ENCODE results near the gene RECK.

The RECK gene

DNA sequence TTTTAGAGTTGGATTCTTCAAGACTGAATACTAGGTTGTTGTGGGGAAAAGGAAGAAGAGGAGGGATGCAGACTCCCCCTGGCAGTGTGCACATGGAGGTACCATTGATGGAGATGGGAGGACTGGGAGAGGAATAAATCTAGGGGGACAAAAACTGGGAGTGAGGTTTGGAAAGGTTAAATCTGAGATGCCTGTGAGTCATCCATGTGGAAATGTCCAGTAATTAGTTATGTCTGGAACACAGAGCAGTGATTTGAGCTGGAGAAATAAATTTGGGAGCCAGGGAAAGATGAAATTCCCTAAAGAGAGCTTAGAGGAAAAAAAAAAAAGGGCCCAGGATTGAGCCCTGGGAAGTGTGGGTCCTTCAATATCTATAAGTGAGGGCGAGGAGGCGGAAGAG, 124.5 kb downstream of the RECK start:
- TF ChIP-seq, protein P1, sequence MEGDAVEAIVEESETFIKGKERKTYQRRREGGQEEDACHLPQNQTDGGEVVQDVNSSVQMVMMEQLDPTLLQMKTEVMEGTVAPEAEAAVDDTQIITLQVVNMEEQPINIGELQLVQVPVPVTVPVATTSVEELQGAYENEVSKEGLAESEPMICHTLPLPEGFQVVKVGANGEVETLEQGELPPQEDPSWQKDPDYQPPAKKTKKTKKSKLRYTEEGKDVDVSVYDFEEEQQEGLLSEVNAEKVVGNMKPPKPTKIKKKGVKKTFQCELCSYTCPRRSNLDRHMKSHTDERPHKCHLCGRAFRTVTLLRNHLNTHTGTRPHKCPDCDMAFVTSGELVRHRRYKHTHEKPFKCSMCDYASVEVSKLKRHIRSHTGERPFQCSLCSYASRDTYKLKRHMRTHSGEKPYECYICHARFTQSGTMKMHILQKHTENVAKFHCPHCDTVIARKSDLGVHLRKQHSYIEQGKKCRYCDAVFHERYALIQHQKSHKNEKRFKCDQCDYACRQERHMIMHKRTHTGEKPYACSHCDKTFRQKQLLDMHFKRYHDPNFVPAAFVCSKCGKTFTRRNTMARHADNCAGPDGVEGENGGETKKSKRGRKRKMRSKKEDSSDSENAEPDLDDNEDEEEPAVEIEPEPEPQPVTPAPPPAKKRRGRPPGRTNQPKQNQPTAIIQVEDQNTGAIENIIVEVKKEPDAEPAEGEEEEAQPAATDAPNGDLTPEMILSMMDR (IDR thresholded peaks at IDR 0.05; ENCODE audit: control extremely low read depth, extremely low read depth, low read depth, missing control alignments) = no peak
- ChIA-PET CTCF (interaction anchor here (5.8 kb wide), 1 partner anchor 59 kb away, joined by 32 read pairs; no protein-coding TSS in a partner anchor), POLR2A (no interaction called here)
- DNase-seq (ENCODE audit: extremely low spot score) = no peak

DNA sequence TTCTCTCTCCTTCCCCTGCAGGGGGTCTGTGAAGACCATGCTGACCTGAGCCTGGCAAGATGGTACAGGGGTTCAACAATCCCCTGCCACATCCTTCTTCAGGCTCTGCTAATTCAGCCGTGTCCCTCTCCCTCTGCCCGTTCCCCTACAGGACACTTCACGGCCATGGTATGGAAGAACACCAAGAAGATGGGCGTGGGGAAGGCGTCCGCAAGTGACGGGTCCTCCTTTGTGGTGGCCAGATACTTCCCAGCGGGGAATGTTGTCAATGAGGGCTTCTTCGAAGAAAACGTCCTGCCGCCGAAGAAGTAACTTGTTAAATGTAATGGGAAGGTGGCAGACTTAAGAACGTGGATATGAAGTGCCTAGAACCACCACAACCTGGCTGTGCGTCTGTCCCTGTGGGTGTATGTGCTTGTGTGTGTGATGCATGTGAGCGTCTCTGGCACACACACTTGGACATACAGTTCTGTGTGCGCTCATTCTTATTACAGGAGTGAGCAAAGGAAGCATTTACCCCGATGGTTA, 125.6 kb downstream of the RECK start:
- ChIA-PET POLR2A (no interaction called here), CTCF (interaction anchor here (5.8 to 7.9 kb wide), 2 partner anchors 60 to 62 kb away, joined by 32 to 262 read pairs; no protein-coding TSS in a partner anchor)
- no peak for DNase-seq (ENCODE audit: extremely low spot score)
- TF ChIP-seq, protein P1 (IDR thresholded peaks at IDR 0.05; ENCODE audit: control extremely low read depth, extremely low read depth, low read depth, missing control alignments) = no peak

DNA sequence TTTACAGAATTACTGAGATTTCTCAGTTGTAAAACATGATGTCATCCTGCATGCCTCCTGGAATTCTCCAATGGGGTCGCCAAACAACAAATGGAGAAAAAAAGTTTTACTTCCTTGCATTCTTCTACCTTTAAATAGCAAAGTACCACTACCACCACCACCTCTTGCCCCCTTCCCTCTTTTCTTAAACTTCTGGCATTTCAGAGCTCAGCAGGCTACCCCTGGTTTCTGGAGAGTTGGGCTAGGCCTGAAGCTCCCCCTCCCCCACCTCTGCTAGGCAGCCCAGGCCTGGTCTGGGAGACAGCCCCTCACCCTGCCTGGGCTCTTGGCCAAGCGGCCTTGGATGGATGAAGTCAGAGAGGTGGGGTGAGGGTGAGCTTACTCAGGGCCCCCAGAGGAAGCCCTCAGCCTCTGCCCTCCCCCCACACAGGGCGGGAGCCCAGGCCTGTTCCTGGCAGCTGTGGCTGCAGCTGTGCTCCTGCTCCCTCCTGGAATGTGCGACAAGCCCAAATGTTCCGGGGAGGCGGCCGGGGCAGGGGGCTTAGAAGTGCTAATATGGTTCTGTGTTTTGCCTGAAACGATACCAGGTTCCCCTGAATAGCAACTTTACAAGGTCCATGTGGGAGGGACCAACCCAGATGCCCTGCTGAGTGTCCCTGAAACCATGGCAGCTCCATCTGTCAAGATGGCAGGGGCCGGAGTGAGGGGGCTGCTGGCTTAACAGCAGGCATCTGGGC, 126.5 kb downstream of the RECK start:
- TF ChIP-seq, protein P1 (IDR thresholded peaks at IDR 0.05; ENCODE audit: control extremely low read depth, extremely low read depth, low read depth, missing control alignments) = no peak
- no peak for DNase-seq (ENCODE audit: extremely low spot score)
- CTCF ChIA-PET = interaction anchor here (1.1 to 7.9 kb wide), 11 partner anchors 8 to 166 kb away, joined by 3 to 262 read pairs (median 5); partner anchors contain the start of gene CLTA
- POLR2A ChIA-PET = no interaction called here

DNA sequence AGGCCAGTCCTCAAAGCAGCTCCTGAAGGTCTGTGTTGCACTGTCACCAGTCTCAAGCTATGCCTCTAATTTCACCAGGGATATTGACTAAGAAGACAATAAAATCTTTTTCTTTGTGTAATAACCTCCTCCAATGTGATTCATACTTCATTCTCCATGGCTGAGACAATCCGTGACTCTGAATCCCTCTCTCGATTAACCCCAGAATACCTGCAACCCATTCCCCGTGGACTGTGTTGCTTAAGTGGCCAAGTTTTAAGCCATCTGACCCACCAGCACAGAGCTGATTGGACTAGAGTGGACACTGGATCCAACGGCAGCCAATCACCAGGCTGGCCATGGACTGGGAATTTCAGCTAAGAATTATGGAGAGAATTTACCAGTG, 127.1 kb downstream of the RECK start:
- TF ChIP-seq, protein P1 (IDR thresholded peaks at IDR 0.05; ENCODE audit: control extremely low read depth, extremely low read depth, low read depth, missing control alignments) = no peak
- ChIA-PET POLR2A (no interaction called here), CTCF (interaction anchor here (1.0 to 7.9 kb wide), 14 partner anchors 8 to 165 kb away, joined by 3 to 262 read pairs (median 4); partner anchors contain the start of gene CLTA)
- no peak for DNase-seq (ENCODE audit: extremely low spot score)

DNA sequence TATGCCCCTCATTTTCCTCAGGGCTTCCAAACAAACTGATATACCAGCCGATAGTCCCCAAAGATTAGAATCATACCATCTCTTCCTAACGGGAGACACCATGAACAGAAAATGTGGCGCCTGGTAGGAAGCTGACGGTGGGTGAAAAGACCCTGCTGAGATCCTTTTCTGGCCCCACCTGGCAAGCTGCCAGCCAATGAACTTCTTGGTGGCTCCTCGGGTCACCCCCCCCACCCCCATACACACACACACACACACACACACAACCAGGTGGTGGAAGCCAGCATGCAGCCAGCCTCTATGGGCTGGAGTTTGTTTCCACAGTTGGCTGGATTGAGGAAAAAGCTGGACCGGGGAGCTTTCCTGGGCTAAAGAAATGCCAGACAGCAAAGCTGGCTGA, 127.7 kb downstream of the RECK start:
- DNase-seq (ENCODE audit: extremely low spot score) = no peak
- TF ChIP-seq, protein P1 (IDR thresholded peaks at IDR 0.05; ENCODE audit: control extremely low read depth, extremely low read depth, low read depth, missing control alignments) = no peak
- ChIA-PET POLR2A (no interaction called here), CTCF (interaction anchor here (0.8 to 7.9 kb wide), 18 partner anchors 9 to 210 kb away, joined by 3 to 262 read pairs (median 4); partner anchors contain the start of genes CLTA and GLIPR2)

DNA sequence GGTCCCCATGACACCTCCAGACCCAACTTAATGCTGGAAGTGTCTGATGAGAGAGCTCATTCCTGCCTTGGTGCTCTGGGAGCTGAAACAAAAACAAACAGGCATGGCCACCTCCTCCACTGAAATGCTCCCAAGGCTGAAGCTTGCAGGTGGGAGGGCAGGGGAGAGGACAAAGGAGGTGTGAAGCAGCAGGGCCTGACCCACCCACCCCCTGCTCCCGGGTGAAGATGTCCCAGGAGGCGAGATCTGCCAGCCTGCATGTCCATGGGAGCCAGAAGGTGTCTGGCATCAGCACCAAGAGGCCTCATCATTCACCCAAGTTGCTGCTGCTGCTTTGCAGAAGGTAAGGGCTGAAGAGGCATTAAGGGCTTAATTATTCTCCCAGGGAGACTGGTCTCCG, 128.3 kb downstream of the RECK start:
- DNase-seq (ENCODE audit: extremely low spot score) = no peak
- TF ChIP-seq, protein P1 (IDR thresholded peaks at IDR 0.05; ENCODE audit: control extremely low read depth, extremely low read depth, low read depth, missing control alignments) = no peak
- ChIA-PET POLR2A (no interaction called here), CTCF (interaction anchor here (0.8 to 7.9 kb wide), 15 partner anchors 9 to 210 kb away, joined by 3 to 262 read pairs (median 6); partner anchors contain the start of genes CLTA and GLIPR2)

Measured in GM10248 (cell line).